Measurements from ENCODE around the gene PNPLA6. TPM values are rescaled to one million over a fixed set of nuclear protein-coding genes. Genes with fewer than 3 reads are reported as not detected.

PNPLA6 gene
- total RNA-seq: 17.6 TPM

GRCh38 chr19:7535047-7535997, at the start of gene PNPLA6:
TSS of gene PNPLA6 (plus strand) at chr19:7535717. CDS start at chr19:7535789, 72 bp downstream.
- DNase-seq: peak; percentile 89

DNA sequence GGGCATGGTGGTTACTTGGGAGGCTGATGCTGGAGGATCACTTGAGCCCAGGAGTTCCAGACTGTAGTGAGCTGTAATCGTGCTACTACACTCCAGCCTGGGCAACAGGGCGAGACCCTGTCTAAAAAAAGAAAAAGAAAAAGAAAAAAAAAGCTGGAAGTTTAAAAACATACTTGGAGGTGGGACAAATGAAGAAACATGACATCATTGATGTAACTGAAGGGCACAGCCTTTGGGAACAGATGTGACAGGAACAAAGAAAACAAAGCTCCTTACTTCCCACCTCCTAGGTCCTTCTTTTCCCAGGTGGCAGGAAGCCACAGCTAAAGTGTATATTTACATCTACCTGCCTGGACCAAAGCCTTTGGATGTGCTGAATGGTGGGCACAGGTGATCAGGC, 48.6 kb upstream of the PNPLA6 start:
- DNase-seq: no peak

GRCh38 chr19:7488736-7489353, 46.7 kb upstream of the PNPLA6 start, which contains the start of gene PEX11G:
TSS of gene PEX11G (minus strand) at chr19:7489035. CDS start at chr19:7489010, 25 bp downstream.
- peak; percentile 79 for DNase-seq

DNA sequence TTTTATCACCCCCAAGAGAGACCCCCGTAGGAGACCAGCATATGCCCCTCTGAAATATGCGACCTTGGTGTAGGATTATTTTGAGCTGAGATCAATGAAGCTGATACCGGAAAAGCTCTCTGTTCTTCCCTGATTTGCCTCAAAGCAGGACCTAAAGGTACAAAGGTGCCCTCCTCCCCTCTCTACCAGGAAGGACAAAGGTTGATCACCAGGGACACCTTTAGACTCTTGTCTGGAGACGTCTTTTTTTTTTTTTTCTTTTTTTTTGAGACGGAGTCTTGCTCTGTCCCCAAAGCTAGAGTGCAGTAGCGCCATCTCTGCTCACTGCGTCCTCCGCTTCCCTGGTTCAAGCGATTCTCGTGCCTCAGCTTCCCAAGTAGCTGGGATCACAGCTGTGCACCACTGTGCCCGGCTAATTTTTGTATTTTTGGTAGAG, 45.9 kb upstream of the PNPLA6 start:
- DNase-seq: no peak

DNA sequence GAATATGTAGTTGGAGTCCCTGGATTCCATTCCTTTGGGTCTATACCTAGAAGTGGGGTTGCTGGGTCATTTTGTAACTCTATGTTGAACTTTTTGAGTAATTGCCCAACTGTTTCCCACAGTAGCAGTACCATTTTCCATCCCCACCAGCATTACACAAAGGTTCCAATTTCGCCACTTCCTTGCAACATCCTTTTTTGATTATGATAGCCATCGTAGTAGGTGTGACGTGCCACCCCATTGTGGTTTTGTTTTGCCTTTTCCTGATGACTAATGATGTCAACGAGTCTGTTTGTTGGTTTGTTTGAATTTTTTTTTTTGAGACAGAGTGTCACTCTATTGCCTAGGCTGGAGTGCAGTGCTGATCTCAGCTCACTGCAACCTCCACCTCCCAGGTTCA, 43.4 kb upstream of the PNPLA6 start:
- no peak for DNase-seq

DNA sequence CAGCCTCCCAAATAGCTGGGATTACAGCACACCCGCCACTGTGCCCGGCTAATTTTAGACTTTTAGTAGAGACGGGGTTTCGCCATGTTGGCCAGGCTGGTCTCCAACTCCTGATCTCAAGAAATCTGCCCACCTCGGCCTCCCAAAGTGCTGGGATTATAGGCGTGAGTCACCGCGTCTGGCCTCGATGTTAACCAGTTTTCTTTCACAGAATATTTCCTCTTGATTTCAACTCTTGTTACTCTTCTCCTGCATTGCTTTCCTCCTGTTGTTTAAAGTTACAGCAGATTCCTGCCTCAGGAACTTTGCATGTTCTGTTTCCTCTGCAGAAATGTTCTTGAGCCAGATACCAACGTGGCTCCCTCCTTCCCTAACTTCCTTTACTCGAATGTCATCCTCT, 43.0 kb upstream of the PNPLA6 start:
- DNase-seq: no peak

GRCh38 chr19:7494416-7495098, 41.0 kb upstream of the PNPLA6 start:
- no peak for DNase-seq

- DNase-seq: no peak
These were observed 38.2 kb upstream of the PNPLA6 start for GRCh38 chr19:7497292-7497691.

DNA sequence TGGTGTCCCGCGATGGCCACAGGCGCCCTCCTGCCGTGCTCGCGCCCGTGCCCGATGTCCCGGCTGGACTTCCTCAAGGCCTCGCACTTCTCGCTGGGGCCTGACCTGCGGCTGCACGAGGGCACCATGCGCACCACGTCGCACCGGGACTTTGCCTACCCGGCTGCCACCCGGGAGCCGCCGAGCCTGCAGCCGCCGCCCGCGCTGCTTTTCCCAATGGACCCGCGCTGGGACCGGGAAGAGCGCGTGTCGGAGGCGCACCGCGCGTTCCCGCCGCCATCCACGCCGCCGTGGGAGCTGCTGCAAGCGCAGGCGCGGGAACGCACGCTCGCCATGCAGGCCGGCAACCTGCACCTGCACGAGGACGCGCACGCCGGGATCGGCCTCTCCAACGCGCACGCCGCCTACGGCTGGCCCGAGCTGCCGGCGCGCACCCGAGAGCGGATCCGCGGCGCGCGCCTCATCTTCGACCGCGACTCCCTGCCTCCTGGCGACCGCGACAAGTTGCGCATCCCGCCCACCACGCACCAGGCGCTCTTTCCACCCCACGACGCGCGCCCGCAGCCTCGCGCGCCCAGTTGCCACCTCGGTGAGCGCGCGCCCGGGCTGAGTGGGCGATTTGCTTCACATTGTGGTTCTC, 34.6 kb upstream of the PNPLA6 start:
- no peak for DNase-seq

DNA sequence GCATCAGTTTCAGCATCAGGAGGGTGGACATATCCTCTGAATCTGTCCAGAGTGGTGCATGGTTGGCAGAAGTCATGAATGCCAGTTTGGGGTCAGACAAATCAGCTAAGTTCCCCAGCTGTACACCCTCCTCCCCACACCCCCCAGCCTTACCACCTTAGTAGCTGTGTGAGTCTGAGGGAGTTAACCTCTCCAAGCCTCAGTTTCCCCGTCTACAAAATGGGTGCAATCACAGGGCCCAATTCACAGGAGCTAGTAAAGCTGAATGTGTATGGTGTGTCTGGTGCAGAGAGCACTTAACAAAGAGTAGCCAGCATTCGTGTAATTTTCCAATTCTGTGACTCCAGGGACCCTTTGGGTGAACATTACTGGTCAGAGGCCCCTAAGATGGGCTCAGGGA, 33.0 kb upstream of the PNPLA6 start:
- DNase-seq: no peak

DNA sequence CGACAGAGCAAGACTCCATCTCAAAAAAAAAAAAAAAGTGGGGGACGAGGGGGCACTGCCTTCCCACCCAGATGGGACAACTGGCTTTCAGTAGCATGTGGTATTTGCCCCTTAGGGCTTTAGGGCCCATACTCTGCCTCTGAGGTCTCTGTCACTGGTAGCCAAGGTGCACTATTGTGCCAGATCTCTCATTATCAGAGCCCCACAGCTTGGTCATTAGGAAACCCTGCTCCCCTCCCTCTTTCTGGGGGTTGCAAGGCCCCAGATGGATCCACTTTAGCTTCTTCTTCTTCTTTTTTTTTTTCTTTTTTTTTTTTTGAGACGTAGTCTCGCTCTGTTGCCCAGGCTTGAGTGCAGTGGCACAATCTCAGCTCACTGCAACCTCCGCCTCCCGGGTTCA, 30.8 kb upstream of the PNPLA6 start:
- DNase-seq: no peak

GRCh38 chr19:7505288-7505681, 30.2 kb upstream of the PNPLA6 start:
- no peak for DNase-seq

GRCh38 chr19:7505682-7506384, 29.7 kb upstream of the PNPLA6 start:
- DNase-seq: no peak

DNA sequence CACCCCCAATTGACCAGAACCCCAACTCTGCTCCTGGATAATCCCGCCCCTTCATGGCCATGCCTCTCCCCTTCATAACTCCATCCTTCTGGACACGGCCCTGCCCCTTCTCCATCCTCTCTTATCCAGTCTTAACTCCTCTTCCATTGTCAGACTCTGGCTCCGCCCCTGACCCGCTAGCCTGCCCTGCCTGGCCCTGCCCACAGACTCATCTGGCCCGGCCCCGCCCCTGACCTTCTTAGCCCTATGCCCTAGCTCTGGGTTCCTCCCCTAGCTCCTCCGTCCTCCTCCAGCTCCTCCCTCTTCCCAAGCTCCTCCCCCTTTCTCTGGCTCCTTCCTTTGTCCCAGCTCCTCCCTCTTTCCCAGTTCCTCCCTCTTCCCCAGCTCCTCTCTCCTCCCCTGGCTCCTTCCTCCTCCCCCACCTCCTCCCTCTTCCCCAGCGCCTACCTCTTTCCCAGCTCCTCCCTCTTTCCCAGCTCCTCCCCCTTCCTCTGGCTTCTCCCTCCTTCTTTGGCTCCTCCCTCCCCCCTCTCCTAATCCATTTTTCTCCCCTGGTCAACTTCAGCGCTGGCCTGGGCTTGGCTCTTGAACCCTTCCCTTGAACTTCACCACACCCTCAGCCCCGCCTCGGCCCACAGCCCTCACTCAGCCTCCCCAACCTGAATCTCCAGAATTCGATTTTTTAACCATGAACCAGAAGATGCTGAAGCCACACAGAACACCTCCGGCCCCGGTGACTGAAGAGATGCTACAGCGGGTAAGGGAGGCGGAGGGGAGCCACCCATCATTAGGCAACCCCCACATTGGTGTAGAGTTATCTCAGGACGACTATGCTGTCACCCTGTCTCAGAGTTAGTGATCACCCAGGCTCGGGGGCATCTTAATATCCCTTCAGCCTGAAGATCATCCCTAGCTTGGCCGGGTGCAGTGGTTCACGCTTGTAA, 28.9 kb upstream of the PNPLA6 start:
- DNase-seq: no peak

DNA sequence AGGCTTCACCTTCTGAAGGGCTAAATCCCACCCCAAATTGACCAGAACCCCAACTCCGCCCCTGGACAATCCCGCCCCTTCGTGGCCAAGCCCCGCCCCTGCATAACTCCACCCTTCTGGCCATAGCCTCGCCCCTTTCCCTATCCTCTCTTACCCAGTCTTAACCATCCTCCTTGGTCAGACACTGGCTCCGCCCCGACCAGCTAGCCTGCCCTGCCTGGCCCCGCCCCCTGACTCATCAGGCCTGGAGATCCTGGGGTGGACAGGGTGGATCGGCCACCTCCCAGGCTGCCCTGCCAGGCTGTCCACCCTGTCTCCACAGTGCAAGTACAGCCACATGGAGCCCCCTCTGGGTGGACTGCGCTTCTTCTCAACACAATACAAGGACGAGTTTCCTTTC, 27.6 kb upstream of the PNPLA6 start:
- no peak for DNase-seq

- no peak for DNase-seq
These were observed 25.9 kb upstream of the PNPLA6 start for GRCh38 chr19:7509625-7510024.

DNA sequence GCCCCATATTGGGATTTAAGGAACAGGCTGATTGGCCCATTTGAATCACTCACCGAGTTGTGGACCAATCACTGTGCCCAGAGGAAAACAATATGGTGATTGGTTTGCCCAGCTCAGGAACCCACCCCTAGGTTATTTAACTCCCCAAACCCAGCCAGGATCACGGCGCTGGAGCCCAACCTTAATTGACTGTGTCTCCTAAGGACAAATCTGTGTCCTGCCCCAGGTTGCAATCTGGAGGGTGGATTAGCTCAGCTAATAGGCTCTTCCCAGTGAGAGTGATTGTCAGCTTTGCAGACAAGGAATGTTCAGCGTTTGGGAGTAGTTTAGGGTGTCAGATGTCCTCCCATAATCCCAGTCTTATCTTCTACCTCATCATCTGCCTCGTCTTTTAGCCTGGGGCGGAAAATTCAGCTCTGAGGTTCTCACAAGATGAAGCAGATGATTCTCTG, 23.1 kb upstream of the PNPLA6 start:
- DNase-seq: no peak

GRCh38 chr19:7513809-7514642, 21.5 kb upstream of the PNPLA6 start:
- no peak for DNase-seq

DNA sequence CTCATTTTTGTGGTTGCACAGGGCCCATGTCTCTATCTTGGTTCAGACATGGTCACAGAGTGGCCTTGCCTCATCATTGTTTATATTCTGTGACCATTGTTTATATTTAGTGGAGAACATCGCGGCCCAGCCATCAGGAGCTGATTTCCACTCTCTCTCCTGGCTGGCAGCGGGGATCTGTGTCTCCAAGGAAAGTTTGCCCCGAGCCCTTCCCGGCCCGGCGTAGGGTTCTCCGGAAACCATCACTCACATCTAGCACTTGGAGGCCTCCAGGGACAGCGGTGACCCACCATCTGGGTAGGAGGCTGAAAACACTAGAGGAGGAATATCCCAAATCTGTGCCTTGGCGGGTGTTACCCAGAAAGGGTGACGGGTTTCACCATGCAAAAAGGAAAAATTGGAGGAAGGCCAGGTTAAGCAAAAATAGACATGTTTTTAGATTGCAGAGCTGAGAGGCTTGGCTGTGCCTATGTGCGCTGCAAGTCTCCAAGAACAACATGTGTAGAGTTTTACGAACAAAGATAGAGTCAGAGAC, 20.3 kb upstream of the PNPLA6 start:
- DNase-seq: no peak
